SKM-1 (cell line): ENCODE measurements around the gene RNASE8.
"Not testable (repeated sequence)": the region's sequence is repeated elsewhere in the genome, so short reads cannot be mapped to it uniquely, and the experiment has no call there.

Experiments used
- DNase-seq: peaks from one replicate; lab custom pipeline; 2025; ENCODE audit not compliant: unreplicated experiment; lab: John Stamatoyannopoulos, UW

Gene RNASE8, protein sequence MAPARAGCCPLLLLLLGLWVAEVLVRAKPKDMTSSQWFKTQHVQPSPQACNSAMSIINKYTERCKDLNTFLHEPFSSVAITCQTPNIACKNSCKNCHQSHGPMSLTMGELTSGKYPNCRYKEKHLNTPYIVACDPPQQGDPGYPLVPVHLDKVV

DNA sequence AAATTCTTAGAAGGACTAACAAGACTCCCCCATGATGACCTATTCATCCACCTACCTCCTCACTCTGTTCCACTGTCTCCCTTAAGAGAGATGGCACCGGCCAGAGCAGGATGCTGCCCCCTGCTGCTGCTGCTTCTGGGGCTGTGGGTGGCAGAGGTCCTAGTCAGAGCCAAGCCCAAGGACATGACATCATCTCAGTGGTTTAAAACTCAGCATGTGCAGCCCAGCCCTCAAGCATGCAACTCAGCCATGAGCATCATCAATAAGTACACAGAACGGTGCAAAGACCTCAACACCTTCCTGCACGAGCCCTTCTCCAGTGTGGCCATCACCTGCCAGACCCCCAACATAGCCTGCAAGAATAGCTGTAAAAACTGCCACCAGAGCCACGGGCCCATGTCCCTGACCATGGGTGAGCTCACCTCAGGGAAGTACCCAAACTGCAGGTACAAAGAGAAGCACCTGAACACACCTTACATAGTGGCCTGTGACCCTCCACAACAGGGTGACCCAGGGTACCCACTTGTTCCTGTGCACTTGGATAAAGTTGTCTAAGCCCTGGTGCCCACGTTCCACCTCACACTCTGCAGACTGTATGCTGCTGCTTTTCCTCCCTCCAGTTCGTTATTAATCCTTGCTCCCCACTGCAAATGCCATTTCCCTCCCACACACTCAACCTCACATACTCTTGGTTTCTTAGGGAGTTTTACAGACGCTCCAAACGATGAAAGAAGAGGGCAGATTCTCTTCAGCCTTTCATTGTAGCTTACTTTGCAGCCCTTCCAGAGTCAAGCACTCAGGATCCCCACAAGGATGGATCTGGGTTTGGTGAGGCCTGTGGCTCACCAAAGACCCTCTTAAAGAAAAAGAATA is at the start of gene RNASE8:
TSS of gene RNASE8 (plus strand) at position 20 of the 873 bp plus-strand sequence. CDS start at position 91, 71 bp downstream.
- DNase-seq: no peak

DNA sequence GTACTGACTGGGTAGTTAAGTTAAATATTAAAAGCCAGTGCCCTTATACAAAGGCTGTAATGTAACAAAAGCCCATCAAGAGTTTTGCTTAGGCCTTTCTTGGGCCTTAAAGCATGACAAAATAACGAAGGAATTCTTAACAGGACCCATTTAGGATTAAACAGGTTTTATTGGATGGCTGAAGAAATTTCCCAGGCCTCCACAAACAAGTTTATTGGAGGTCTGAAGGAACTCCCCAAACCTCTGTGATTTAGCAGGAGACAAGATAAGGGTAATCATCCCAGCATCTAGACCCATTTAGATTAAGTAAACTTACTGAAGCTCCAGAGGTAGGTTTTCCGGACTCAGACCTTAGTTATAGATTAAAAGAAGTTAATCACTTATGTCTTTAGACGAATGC is 47.9 kb upstream of the RNASE8 start:
- not testable (repeated sequence) for DNase-seq

DNA sequence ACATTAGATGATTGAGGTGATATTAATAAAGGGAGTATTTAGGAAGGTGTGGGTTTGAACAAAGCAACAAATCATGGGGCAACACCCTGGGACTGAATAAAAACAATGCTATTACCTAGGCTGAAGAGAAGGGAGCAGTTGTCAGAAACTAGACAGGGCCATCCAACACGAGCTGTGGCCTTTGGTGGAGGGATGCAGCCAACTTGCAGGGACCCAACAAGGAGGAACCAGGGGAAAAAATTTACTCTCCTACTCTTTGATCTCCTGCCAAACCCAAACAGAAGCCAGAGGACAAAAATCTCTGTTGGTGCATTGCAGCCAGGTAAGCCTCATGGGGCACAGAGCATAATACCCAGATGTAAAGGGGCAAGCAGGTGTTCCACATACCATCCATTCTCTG is 46.5 kb upstream of the RNASE8 start:
- DNase-seq: no peak

DNA sequence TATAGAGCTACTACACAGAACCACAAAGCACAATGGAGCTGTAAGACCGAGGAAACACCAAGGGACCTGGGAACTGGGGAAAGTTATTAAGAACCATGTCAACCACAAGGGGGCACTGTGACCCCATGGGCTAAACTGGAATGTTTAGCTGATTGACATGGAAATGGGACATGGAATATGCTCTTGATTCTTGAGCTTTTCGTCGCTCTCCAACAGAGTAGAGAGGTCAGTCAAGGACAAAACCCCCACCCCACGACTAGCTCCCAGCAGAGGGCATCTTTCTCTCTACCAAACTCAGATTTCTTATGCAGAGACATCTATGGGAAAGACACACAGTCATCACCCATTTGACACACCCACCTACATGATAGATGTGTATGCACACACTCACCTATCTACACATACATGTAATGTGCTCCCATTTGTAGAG is 42.8 kb upstream of the RNASE8 start:
- peak; percentile 36 for DNase-seq

DNA sequence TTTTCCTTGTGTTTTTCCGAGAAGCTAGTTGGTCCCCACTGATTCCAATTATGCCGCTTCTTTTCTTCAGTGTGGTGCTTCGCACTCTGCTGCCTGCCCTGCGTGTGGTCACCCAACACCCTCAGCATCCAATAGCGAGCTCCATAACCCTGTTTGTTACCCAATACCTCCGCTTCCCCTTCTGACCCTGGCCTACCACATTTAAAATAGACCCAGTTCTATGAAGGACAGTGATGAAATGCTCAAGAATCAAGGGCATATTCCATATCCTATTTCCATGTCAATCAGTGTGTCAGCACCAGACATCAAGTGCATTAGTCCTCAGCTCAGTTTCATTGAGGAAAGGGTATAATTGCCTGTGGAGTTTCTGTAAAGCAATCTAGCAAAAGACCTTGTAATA is 42.3 kb upstream of the RNASE8 start:
- peak; percentile 39 for DNase-seq

DNA sequence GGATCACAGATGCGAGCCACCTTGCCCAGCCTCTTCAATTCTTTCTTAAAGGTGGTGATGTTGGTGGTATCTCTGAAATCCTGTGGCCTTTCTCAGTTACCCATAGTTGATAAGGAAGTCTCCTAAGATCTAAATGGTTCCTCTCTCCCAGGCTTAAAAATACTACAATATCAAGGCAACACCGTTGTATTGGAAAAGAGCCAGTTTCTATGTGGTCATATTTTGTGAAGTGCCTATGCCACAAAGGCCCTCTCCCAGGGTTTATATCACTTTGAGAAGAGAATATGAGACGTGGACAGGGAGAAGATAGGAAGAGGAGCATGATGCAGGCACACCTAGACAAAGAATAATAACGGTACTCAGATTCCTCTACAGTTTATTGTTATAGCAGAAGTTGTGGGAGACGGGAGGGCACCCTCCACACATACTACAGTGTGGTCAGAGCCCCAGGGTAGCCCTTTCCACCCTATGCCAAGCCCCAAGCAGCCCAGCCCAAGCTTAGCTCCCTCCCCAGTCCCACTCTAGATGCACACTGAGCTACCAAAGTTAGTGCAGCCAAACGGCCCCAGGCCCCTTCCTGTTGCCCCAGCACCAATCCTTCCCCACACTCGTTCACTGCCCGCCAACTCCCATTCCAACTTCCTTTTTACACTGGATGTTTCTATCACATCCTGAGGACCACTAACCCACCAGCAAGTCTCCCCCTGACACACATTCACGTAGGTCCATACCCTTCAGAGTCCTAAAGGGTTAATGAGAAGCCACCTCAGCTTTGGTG is 41.0 kb upstream of the RNASE8 start:
- no peak for DNase-seq

DNA sequence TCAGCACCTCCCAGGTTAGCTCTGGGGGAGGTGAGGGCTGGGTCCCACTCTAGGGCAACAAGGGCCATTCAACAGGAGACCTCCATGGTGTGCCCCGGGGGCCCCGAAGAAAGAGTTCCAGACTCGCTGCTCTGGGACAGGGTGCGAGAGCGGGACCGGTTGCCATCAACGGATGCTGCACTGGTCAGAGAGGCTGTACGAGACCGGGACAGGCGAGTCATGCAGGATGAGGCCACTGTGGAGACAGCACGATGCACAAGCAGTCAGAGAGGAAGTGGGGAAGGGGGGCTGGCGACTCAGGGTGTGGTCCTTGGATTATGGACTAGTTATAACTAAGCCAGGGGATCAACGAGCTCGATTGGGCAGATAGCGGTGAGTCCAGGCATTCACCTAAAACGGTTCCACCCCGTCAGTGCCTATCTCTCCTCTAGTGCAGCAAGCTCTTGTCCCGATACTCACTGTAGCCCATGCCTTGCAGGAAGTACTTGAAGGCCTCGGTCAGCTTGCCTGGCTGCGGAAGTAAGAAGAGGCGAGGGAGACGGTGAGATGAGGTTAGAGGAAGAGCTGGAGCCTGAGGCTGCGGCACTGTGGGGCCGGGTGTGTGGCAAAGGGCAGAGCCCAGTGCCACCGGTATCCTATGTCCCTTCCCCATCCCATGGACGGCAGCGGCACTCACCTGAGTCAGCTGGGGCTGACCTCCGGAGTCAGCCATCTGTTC is 39.9 kb upstream of the RNASE8 start:
- DNase-seq: no peak

DNA sequence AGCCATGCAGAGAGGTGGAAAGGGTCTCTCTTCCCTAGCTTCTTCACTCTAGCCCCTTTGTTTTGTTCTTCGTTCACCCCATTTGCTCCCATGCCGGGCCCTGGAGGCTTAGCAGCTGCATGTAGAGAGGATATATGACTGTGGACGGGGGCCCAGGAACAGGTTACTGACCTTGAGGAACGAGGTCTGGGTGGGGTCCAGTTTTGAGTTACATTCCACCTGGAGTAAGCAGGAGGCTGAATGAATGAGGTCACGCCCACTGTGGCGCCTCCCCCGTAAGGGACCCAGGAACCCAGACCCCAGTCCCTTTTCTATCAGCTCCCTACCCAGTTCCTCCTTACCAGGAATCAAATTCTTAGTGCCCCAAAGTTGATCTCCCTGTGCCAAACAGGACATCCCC is 39.3 kb upstream of the RNASE8 start:
- no peak for DNase-seq

DNA sequence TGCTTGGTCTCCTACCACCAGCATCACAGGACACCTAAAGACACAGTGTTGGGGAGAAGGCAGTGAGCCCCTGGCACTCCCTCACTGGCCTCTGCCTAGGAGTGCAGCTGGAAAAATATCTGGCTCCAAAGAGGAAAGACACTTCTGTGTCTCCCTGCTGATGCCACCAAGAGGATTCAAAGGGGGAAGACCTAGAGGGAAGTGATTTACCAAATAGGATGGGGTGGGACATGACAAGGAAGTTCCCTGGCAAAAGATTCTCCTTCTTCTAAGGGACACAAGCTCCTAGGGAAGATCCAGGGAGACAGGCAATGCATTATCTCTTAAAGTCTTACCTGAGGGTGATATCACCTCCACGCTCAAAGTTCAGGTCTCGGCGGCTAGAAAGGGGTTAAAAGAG is 38.8 kb upstream of the RNASE8 start:
- DNase-seq: no peak

DNA sequence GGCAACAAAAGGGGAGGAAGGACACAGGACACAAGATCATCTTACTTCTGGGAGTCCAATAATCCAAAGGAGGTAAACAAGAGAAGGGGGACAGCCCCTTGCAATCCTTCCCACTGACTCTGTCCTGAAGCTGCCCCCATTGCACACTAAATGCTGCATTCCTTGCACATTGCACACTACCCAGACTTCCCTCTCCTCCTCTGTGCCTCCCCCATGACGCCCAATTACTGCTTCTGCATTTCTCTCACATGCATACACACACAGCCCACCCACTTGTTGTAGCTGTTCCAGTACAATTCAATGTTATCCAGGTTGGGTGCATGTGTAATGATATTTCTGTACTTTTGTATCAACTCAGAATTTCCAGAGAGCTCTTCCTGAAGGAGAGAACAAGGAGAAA is 38.3 kb upstream of the RNASE8 start:
- DNase-seq: no peak

DNA sequence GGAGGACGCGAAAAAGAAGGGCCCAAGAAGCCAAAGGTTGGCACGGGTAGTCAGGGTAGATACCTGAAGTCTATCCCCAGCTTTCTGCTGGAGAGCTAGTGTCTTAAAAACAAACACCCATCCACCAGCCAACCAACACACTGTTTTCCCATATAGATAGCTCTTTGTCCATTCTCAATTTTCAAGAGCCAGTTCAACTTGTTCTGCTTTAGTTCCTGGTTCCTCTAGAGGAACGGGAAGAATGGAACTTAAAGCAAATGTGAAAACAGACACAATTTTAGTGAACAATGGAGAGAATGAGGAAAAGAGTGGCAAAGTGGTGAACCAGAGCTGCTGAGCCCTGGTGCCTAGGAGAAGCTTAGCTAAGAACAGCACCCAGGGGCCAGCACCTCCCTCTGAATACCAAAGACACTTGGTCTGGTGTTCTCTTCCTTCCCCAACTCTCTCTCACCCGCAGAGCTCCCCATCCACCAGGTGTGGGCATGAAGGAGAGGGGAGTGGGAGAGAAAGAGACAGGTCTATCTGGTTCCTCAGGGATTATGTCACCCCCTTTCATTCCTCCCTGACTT is 36.6 kb upstream of the RNASE8 start:
- no peak for DNase-seq

DNA sequence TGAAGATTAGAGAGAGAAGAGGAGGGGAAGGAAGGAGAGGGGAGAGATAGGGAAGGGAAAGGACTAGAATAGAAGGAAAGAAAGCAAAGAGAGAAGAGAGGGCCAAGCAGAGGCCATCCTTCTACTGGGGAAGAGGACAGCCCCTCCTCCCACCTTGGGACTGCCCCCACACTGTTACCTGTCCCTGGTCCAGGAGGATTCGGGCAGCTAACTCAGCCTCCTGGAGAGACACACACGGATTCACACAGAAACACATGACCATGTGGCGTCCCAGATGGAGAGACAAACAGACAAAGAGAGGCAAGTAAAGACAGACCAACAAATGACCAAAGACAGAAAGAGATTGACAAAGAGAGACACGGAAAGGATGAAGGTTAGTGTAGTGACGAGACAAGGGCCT is 34.9 kb upstream of the RNASE8 start:
- DNase-seq: no peak

DNA sequence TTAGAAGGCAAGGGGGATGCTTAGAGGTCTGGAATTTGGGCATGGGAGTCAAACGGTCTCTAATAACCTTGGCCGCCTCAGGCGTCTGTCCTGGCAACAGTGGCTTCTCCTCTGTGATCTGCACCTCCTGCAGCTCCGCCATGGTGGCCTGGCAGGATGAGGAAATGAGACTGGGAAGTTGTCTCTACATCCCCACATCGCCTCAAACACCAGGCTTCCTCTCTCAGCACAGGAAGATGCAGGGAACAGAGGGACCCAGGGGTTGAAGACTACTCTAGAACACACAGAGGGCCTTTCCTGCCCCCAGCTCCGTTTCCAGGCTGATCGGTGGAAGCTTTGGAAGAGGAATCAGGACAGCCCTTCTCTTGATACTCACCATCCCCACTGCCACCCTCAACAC is 34.4 kb upstream of the RNASE8 start:
- no peak for DNase-seq

DNA sequence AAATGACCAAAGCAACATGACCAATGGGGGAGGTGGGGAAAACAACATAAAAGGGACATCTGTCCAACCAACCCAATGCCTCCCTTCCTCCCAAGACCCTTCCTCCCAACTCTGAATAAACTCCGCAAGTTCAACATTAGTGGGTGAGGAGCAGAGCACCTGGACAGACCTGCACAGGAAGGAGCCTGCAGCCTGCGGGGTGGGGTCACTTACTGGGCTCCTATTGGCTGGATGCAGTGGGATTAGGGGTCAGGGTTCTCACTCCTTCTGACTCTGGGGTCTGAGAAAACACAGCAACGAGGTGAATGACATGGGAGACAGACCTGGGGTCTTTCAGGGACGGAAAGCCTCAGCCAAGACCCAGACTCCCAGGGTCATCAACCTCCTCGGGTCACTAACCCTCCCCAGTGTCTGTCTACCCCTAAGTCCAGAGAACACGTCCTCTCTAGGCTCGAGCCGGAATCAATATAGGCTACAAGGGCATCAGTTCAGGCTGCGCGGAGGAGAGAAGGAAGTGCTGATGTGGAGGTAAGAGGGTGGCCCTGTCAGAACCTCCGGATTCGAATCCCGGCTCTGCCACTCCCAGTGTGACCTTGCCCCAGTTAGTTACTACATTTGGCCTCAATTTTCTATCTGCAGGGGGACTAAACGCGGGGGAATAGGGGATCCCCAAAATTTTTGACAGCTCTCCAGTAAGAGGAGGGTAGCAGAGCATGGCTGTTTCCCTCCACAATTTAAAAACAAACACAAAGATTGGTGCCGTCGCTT is 33.6 kb upstream of the RNASE8 start:
- no peak for DNase-seq

DNA sequence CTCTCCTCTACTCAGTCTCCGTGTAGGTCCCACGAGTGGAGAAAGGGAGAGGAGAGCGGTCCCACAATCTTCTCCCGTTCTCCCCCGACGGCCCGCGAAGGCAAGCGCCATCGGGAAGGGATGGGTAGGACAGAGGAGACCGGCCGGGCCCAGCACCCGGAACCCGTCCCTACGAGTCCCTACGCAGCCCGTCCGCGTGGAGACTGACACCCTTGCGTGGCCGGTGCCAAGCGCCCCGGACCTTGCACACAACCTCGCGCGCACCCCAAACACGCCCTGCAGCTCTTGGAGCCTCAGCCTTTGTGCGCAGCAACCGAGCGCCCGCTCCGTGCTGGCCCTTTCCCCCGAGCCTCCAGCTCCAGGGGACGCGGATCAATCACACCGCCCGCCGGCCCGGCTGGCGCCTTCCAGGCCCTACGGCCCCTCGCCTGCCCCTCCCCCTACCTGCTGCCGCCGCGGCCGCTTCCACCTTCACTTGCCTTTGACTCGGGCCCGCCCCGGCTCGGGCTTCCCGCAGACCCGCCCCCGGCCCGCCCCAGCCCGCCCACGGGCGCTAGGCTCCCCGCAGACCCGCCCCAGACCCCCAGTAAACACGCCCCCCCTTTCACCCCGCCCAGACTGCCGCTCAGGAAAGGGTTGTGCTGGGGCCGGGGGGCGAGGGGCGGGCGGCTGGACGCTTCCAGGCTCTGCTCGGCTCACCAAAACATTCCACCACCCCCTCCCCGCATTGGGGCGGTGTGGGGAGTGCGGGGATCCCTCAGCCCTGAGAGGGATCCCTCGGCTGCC is 32.8 kb upstream of the RNASE8 start, which contains the start of gene NDRG2:
TSS of gene NDRG2 (minus strand) at position 477 of the 786 bp plus-strand sequence. CDS start 1,746 bp downstream, outside the sequence.
- DNase-seq: no peak

DNA sequence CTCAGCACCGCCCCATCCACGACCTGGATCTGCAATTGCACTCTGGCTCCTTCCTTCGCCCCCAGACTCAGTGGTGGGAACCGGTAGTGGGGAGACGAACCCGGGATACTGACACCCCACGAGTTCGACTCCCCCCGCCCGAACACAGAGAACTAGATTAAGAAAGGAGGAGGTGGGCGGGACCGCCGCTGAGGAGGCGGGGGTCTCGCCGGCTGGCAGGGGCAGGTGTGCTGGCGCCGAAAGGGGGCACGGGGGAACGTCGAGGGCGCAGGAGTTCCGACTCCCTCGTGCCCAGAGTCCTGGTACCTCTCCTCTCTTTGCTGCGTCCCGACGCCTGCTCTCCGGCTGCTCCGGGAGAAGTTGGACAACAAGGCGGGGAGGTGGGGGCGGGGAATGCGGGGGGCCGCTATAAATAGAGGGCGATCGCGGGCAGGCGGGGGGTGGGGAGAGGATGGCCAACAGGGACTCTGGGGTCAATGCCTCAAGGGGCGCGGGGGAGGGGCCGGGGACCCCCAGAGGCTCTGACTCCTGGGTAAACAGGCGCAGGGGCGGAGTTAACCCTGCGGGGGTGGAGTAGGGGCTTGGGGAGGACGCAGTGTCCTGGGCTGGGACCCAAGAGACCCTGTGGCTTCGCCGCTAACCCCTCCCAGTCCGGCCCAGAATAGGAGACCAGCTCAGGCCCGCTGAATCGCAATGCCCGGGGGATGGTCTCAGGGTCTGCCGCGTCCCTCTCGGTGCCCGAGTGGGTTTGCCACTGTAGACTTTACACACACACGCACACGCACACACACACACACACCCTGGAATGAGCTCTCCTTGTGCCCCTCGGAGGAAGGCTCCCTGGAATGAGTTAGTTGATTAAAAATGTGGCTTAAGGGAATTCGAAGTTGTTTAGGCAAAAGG is 32.0 kb upstream of the RNASE8 start:
- no peak for DNase-seq

DNA sequence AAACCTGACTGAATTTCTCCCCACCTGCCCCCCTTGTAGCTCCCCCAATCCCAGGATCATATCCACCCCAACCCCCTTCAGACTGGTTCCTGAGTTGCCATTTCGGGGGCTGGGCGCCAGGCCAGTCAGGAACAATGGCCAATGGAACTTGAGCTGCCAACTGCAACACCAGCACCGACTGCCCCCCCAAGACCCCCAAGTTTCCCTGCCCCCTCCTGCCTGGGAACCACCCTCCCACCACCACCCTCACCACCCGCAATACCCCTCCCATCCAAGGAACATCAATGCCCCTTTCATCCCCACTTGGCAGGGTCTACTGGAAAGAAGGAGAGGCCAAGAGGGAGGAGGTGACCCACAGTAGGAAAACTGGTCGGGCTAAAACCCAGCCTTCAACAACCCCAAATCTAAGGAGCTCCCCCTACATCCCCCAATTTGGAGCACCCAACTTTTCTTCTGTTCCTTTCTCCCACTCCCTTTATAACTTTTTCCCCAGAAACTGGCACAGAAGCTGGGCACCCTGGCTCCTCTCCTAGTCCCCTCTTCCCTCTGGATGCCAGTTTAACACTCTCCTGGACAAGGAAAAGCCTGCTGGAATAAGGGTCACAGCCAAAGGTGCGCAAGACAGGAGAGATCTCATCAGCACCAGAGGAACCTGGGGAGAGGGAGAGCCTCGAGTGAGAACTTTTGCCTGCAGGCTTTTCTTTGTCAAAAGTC is 31.2 kb upstream of the RNASE8 start:
- DNase-seq: no peak

DNA sequence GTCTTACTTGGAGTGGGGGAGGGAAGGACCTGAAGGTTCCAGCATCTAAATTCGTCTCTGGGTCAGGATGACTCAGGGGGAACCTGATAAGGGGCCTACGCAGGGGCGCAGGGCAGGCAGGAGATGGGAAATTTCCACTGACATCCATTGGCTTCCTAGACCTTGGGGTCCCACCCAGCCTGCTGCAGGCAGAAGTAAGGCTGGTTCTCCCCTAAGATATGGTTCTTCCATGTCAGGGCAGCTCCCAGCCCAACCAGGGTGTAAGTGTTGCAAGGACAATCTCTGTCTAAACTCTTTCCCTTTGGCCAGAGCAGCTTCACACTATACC is 30.7 kb upstream of the RNASE8 start:
- DNase-seq: no peak
